ENCODE results near the gene EFNB3. TPM values are rescaled to one million over a fixed set of nuclear protein-coding genes. Genes with fewer than 3 reads are reported as not detected.

The EFNB3 gene
- total RNA-seq, 1 experiment from 2014 or later: 1.5 TPM

DNA sequence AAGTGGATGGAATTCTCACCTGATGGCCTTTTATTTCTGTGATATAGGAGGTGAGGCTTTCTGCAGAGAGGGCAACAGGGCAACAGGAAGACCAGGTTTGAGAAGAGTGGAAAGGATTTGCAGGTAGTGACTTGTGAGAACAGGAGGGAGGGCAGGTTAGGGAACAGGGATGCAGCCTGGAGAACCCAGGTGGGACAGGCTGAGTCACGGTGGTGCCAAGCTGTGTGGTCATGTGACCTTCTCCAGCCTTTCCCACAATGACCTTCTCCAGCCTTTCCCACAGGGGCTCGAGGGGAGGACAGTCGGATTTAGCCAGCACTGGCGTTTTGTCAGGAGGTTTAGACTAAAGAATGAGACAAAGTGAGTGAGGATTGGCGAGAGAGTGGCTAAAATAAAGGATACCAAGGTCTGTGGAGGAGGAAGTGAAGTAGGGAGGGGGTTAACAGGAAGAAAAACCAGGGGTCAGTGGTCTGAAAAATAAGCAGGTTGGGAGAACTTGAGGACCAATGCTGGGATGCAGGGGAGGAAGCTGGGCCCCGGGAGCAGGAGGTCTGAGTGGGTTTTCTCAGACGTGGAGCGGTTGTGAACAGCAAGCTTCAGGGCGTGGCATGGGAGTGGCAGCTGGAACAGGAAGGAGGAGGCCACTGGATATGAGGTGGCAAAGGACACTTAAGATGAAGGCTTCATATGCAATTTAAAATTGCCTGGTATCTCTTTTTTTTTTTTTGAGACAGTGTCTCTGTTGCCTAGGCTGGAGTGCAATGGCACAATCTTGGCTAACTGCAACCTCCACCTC, 50.3 kb downstream of the EFNB3 start:
- intact Hi-C loops (cut with micrococcal nuclease; ENCODE audit: unreplicated experiment): no loop called here
- H2AFZ ChIP-seq: no peak overlapping the region
- no peaks in the 10 kb centered on the region for H3K27me3 ChIP-seq (ENCODE audit: insufficient read depth, low read depth)
- H4K20me1 ChIP-seq (ENCODE audit: insufficient read depth): no peaks in the 10 kb centered on the region
- ChIA-PET CTCF (no interaction called here), POLR2A (ENCODE audit: unreplicated experiment) (no interaction called here)
- H3K4me1 ChIP-seq (replicated peaks; ENCODE audit: insufficient read depth): peaks cover 15% of the 10 kb centered on the region
- no peaks in the 10 kb centered on the region for H3K36me3 ChIP-seq (ENCODE audit: low read depth)
- no peak for DNase-seq
- H3F3A ChIP-seq (ENCODE audit: insufficient read depth, low read depth): peaks cover 5% of the 10 kb centered on the region; the same call in 1 of the 2 replicates
- no peak overlapping the region for H3K4me3 ChIP-seq
- H3K27ac ChIP-seq: no peak overlapping the region
- TF ChIP-seq EZH2 (IDR thresholded peaks at IDR 0.05; ENCODE audit: low read depth) (no peak), CTCF (conservative IDR thresholded peaks at IDR 0.05) (no peak)
- H3K9me2 ChIP-seq (ENCODE audit: insufficient read depth): no peaks in the 10 kb centered on the region
- no TSS peak for BruUV-seq (replicated peaks)
- no peak overlapping the region for H3K4me2 ChIP-seq
- H3K9me3 ChIP-seq (ENCODE audit: insufficient read depth, low read depth): no peaks in the 10 kb centered on the region
- H3K79me2 ChIP-seq (ENCODE audit: low read depth): no peaks in the 10 kb centered on the region

DNA sequence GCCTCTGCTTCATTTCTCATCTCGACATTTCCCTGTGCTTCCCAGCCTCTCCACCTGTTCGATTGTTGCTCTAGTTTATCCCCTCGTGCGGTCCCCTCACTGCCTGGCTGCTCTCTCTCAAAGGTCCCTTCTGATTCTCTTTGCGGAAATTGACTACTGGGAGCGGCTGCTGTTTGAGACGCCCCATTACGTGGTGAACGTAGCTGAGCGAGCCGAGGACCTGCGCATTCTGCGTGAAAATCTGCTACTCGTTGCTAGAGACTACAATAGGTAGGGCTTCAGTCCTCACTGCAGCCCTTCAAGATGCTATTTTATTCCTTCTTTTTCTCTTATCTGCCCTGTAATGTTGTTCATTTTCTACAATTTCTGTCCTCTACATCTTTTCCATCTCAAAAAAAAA, 52.0 kb downstream of the EFNB3 start:
- DNase-seq: no peak
- ChIA-PET POLR2A (ENCODE audit: unreplicated experiment) (no interaction called here), CTCF (no interaction called here)
- Histone ChIP-seq H3K79me2 (ENCODE audit: low read depth) (no peaks in the 10 kb centered on the region), H3K36me3 (ENCODE audit: low read depth) (no peaks in the 10 kb centered on the region), H3K27me3 (ENCODE audit: insufficient read depth, low read depth) (no peaks in the 10 kb centered on the region), H3K4me2 (no peak overlapping the region), H4K20me1 (ENCODE audit: insufficient read depth) (no peaks in the 10 kb centered on the region), H3K27ac (no peak overlapping the region), H3K4me3 (no peak overlapping the region), H3K9me3 (ENCODE audit: insufficient read depth, low read depth) (no peaks in the 10 kb centered on the region), H2AFZ (no peak overlapping the region), H3F3A (ENCODE audit: insufficient read depth, low read depth) (no peaks in the 10 kb centered on the region), H3K4me1 (replicated peaks; ENCODE audit: insufficient read depth) (peaks cover 9% of the 10 kb centered on the region; the same call in 1 of the 2 replicates), H3K9me2 (ENCODE audit: insufficient read depth) (no peaks in the 10 kb centered on the region)
- TF ChIP-seq EZH2 (IDR thresholded peaks at IDR 0.05; ENCODE audit: low read depth): no peak
- no TSS peak for BruUV-seq (replicated peaks)
- intact Hi-C loops (cut with micrococcal nuclease; ENCODE audit: unreplicated experiment): no loop called here

Other genes with a start within 250 kb of the EFNB3 start
- gene ZBTB4, start 225.6 kb upstream of the EFNB3 start, total RNA-seq (2021): 50.6 and 54.0 TPM in 2 replicates
- gene SLC35G6, start 223.8 kb upstream of the EFNB3 start, total RNA-seq (2021): not detected in 2 replicates
- 149 and 166 TPM in 2 replicates for gene POLR2A, start 220.8 kb upstream of the EFNB3 start, total RNA-seq (2021)
- 14.3 and 21.5 TPM in 2 replicates for gene TNFSF12, start 156.1 kb upstream of the EFNB3 start, total RNA-seq (2021)
- 46.4 and 65.4 TPM in 2 replicates for gene TNFSF13, start 146.5 kb upstream of the EFNB3 start, total RNA-seq (2021)
- gene SENP3, start 143.3 kb upstream of the EFNB3 start, total RNA-seq (2021): 68.4 and 72.4 TPM in 2 replicates
- 27.0 and 37.0 TPM in 2 replicates for gene CD68, start 125.6 kb upstream of the EFNB3 start, total RNA-seq (2021)
- gene MPDU1, start 121.3 kb upstream of the EFNB3 start, total RNA-seq (2021): 33.4 and 44.2 TPM in 2 replicates
- 80.9 and 124 TPM in 2 replicates for gene SOX15, start 115.1 kb upstream of the EFNB3 start, total RNA-seq (2021)
- gene FXR2, start 90.3 kb upstream of the EFNB3 start, total RNA-seq (2021): 61.5 and 63.7 TPM in 2 replicates
- 52.0 and 68.7 TPM in 2 replicates for gene SAT2, start 77.4 kb upstream of the EFNB3 start, total RNA-seq (2021)
- gene SHBG, start 75.1 kb upstream of the EFNB3 start, total RNA-seq (2021): 0.52 and 1.0 TPM in 2 replicates
- gene ATP1B2, start 54.3 kb upstream of the EFNB3 start, total RNA-seq (2021): 0.63 and 0.73 TPM in 2 replicates
- 307 and 340 TPM in 2 replicates for gene TP53, start 17.7 kb upstream of the EFNB3 start, total RNA-seq (2021)
- 31.9 and 37.2 TPM in 2 replicates for gene WRAP53, start 16.7 kb upstream of the EFNB3 start, total RNA-seq (2021)
- gene DNAH2, start 12.5 kb downstream of the EFNB3 start, total RNA-seq (2021): 10.6 and 11.6 TPM in 2 replicates
- gene KDM6B, start 129.0 kb downstream of the EFNB3 start, total RNA-seq (2021): 41.3 and 41.8 TPM in 2 replicates
- gene TMEM88, start 149.9 kb downstream of the EFNB3 start, total RNA-seq (2021): 3.1 and 3.4 TPM in 2 replicates
- 159 and 176 TPM in 2 replicates for gene NAA38, start 152.4 kb downstream of the EFNB3 start, total RNA-seq (2021)
- gene CYB5D1, start 152.8 kb downstream of the EFNB3 start, total RNA-seq (2021): 14.3 and 22.0 TPM in 2 replicates
- gene CHD3, start 183.6 kb downstream of the EFNB3 start, total RNA-seq (2021): 197 and 219 TPM in 2 replicates
- gene RNF227, start 211.1 kb downstream of the EFNB3 start, total RNA-seq (2021): 3.1 and 4.2 TPM in 2 replicates
- gene KCNAB3, start 224.7 kb downstream of the EFNB3 start, total RNA-seq (2021): 9.5 and 13.8 TPM in 2 replicates
- 181 and 224 TPM in 2 replicates for gene TRAPPC1, start 226.7 kb downstream of the EFNB3 start, total RNA-seq (2021)
- gene CNTROB, start 227.0 kb downstream of the EFNB3 start, total RNA-seq (2021): 62.3 and 65.1 TPM in 2 replicates

Measured in PC-9 (cell line).